Cardiac septum (tissue), 1 donor: ENCODE measurements around the gene VDR. TPM values are rescaled to one million over a fixed set of nuclear protein-coding genes. Genes with fewer than 3 reads are reported as not detected.
A peak's percentile ranks its signal among the peaks of the same experiment; 100 is the strongest.

Source experiments
- DNase-seq: peaks from one replicate; pipeline ENCODE4 v3.0.0-alpha.2; 2020; ENCODE audit warnings: low spot score
- intact Hi-C: fragments of 100-400 bp; cut with DNase I; formaldehyde crosslinking; loops from one replicate; pipeline ENCODE4 v1.14.0; 2022
- total RNA-seq: library from RNA; stranded (reverse); fragmentation: NEBNext Ultra II Directional; extraction: Animal tissue kit (Norgen Biotek cat#: 25700); gene quantifications from one replicate; pipeline ENCODE4 v1.2.1, GENCODE V29; 2021
- donor health status: DM: no; HTN: no; CAD: no.

Gene VDR
- total RNA-seq, 1 donor from 2014 or later: 1.3 TPM

DNA sequence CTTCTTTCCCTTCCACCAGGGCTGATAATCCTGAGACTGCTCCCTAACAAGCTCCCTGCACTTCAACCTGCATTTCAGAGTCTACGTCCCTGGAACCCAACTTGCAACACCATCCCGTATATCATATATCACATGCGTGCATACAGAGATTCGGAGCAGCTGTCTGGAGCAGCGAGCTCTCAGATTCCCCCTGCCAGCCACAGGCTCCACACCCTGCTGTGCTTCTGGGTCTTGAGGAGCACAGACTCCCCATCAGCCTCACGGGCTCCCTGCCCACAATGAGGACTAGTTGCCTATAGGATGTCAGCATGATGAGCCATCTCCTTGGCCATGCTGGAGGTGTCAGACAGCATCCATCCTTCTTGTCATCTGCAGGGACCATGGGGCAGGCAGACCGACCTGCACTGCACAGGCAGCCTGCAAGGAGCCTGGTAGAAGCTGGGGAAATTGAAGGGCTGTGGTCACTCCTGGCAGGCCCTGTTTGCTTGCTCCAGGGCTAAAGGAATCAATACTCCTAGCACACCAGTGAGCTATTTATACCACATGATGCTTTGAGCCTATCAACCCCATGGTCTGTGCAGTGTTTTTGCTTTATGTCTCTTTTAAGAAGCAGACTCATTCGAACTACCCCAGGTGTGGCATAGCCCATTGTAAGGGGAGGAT lies 65.4 kb downstream of the VDR start:
- DNase-seq: no peak

GRCh38 chr12:47838286-47838931 lies 66.4 kb downstream of the VDR start:
- DNase-seq: no peak
- intact Hi-C loops: loop anchor here (2.0 to 5.0 kb wide), 2 partner anchors 60 to 186 kb away; no protein-coding TSS in a partner anchor

More for the DNA sequence above, 65.4 kb downstream of the VDR start:
- intact Hi-C loops: loop anchor here (2.0 to 5.0 kb wide), 2 partner anchors 61 to 187 kb away; no protein-coding TSS in a partner anchor

DNA sequence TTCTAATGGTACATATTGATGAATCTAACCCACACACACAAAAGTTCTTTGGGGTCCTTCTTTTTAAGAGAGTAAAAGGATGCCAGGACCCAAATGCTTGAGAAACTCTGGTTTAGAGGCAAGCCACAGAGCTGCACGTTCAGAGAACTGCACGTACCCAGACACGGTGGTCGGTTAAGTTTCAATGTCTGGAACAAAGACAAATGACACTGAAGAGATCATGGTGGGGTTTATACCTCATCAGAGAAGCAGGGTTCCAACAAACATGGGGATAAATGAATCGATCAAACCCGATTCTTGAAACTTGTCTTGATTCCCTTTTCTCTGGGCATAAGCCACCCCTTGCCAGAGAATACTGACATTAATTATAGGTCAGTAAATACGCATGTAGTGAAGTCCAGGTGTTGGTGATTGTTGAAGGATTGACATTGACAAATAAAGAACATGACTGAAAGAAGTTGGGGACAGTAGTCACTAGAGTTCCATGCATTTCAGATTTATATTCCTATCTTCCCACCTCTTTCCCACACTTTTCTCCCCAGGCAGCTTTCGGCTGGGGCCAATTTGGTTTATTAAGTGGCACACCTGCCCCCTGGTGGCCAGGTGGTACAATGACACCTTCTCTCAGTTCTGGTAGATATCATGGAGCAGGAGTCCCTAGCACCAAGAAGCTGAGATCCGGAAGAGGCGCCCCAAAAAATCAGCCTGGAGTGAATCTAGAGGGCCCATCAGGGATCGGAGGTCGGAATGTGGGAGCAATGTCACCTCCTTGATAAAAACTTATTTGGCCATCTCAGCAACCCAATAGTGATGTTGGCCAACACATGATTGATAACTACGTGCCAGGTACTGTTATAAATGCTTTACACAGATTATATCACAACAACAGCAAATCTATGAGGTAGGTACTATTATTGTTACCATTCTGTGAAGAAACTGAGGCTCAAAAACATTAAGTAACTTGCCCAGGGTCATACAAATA lies 67.3 kb downstream of the VDR start:
- peak; percentile 87 for DNase-seq
- intact Hi-C loops: loop anchor here (1.0 to 5.0 kb wide), 4 partner anchors 39 to 185 kb away; no protein-coding TSS in a partner anchor

- intact Hi-C loops: loop anchor here (2.0 to 5.0 kb wide), 2 partner anchors 37 to 183 kb away; no protein-coding TSS in a partner anchor
- no peak for DNase-seq
Observed at GRCh38 chr12:47835831-47836155, 69.0 kb downstream of the VDR start.

DNA sequence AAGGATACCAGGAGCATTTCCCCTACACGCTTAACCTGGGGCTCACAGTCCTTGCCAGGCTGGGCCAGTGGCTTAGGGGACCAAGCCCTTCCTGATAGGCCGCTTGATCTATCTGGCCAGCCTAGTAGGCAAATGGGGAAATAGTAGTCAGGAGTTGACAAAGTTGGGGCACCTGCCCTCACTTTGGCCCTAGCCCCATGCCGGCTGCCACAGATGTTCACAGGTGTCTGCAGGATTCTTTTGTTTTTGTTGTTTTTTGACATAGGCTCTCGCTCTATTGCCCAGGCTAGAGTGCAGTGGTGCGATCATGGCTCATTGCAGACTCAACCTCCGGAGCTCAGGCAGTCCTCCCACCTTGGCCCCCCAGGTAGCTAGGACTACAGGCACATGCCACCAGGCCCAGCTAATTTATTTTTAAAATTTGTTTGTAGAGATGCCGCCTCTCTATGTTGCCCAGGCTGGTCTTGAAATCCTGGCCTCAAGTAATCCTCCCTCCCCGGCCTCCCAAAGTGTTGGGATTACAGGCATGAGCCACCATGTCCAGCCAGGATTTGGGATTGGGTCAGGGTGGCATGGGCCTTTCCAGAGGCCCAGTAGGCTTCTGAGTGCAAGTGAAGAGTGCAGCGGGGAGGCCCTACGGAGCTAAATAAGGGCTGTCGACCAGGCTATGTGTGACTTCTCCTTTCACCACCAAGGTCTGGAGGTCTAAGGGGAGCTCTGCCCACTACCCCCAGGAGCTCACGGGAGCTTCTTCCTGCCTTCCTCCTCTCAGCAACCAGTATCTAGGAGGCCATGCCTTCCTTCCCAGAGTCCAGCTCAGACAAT lies 69.6 kb downstream of the VDR start:
- intact Hi-C loops: loop anchor here (5.0 kb wide), 1 partner anchor 183 kb away; no protein-coding TSS in a partner anchor
- no peak for DNase-seq

DNA sequence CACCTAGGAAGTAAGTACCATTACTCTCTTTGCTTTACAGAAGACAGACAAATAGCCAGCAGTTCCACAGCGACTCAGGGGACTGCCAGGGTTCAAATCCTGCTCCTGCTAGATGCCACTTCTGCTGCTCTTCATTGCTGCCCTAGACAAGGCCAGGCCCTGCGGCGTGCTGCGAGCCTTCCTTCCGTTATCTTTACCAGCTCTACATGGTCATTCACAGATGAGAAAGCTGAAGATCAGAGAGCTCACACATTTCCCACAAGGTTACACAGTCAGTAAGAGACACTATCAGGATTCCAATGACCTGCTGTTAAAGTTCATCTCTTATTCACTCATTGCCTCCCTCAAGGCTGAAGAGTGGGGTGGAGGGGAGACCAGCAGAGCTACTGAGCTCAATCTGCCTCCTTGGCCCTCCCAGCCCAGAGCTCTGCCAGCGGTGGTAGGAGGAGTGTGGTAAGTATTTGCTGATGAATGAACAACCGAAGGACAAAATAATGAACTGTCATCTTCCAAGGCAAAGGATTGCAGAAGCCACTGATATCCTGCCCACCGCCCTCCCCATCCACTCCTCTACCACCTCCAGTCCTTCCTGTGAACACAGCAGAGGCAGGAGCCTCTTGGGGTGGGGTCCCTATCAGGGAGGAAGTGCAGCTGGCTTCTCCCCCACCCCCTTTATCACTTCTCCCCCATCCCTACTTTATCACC lies 70.4 kb downstream of the VDR start:
- intact Hi-C loops: no loop called here
- no peak for DNase-seq

- DNase-seq: no peak
- intact Hi-C loops: no loop called here
Observed at GRCh38 chr12:47833591-47834012, 71.2 kb downstream of the VDR start.

DNA sequence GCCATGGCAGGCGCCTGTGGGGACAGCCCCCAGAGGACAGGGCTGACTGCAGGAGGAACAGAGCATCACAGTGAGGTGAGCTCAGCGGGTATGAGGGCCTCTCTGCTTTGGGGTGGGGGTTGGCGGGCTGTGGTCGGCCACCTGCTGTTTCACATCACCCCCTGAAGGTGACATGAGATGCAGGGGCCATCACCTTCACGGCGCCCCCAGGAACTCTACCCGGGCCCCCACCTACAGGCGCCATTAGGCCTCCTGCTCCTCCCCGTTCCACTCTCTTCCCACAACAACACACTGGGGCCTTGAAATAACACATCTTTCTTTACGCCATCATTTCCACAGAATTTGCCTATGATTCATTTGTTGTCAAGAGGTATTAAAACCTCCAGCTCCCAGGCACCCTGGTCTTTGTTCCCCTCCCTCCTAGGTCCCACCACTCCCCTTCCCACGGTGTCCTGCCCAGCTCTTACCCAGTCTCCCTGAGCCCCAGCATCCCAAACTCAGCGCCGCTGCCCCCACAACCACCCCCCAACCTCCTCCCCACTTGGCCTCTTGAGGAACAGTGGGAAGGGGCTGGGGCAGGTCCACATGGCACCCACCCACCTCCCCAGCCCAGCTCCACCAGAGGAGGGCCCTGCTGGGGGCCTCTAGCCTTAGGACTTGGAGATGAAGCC lies 72.4 kb downstream of the VDR start:
- no peak for DNase-seq
- intact Hi-C loops: no loop called here

DNA sequence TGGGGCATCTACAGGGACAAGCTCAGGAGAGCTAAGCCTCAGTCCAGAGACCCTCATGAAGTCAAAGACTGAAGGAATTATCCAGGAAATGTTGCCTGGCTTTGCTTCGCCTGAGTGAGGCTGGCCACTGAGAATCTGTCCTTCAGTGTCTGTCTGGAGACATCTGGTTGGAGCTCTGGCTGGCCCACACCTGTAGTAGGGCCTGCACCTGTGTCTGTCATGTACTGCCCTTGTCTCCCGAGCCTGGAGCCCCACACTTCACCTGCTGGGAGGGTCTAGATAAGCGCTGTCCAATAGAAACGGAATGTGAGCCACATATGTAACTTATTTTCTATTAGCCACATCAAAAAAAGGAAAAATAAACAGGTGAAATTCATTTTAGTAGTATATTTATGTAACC lies 75.2 kb downstream of the VDR start:
- intact Hi-C loops: no loop called here
- DNase-seq: no peak

GRCh38 chr12:47828976-47829482 lies 75.8 kb downstream of the VDR start:
- intact Hi-C loops: no loop called here
- peak; percentile 90 for DNase-seq

- no peak for DNase-seq
- intact Hi-C loops: no loop called here
Observed at GRCh38 chr12:47828008-47828975, 76.5 kb downstream of the VDR start.

- no peak for DNase-seq
- intact Hi-C loops: no loop called here
Observed at GRCh38 chr12:47825173-47825639, 79.6 kb downstream of the VDR start.

DNA sequence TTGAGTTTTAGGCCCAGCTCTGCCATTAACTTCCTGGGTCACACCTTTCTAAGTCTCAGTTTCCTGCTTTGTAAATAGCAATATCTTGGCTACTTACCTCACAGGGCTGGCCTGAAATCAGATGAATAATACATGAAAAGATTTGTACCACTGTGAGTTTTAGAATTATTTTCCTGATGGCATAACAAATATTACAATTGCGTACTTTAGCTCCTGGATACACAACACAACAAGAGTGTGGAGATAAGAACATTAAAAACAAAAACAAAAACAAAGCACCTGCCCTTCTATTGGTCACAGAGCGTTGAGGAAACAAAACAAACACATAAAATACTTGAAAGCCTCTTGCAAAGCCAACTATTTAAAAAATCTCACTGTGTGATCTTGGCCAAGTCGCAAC lies 80.2 kb downstream of the VDR start:
- intact Hi-C loops: no loop called here

GRCh38 chr12:47824198-47824597 lies 80.6 kb downstream of the VDR start:
- intact Hi-C loops: no loop called here

More for the DNA sequence above, 80.2 kb downstream of the VDR start:
- no peak for DNase-seq

GRCh38 chr12:47823422-47824086 lies 81.2 kb downstream of the VDR start:
- intact Hi-C loops: no loop called here

More at GRCh38 chr12:47824198-47824597, 80.6 kb downstream of the VDR start:
- no peak for DNase-seq

GRCh38 chr12:47822863-47823262 lies 81.9 kb downstream of the VDR start:
- intact Hi-C loops: no loop called here

More at GRCh38 chr12:47823422-47824086, 81.2 kb downstream of the VDR start:
- no peak for DNase-seq

More at GRCh38 chr12:47822863-47823262, 81.9 kb downstream of the VDR start:
- no peak for DNase-seq
